Activated T-cell treated with anti-CD3 and anti-CD28 coated beads, Interleukin-2, amount 50 U/mL, for 48 hours (primary cell): ENCODE results near the gene SRD5A2.
"Not testable (repeated sequence)": the region's sequence is repeated elsewhere in the genome, so short reads cannot be mapped to it uniquely, and the experiment has no call there.

Source experiments
- DNase-seq, 2 experiments: peaks; one replicate each; pipeline ENCODE4 v3.0.0-alpha.2; 2020

The SRD5A2 gene

DNA sequence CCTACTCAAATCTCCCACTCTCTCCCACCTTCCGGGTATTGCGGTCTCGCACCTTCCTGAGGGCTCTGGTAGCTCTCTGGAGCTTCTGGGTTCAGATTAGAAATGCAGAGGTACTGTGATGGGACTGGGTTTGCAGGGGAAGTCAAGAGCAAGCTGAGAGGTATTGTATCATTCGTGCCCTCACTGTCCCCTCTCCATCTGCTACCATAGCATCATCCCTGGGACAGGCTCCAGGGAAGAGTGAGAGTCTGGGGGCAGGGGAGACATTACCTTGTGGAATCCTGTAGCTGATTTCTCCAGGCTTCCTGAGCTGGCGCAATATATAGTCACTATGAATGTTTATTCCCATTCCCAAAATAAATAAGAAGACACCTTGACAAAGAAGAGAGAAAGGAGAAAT, 49.6 kb downstream of the SRD5A2 start:
- no peak for DNase-seq

DNA sequence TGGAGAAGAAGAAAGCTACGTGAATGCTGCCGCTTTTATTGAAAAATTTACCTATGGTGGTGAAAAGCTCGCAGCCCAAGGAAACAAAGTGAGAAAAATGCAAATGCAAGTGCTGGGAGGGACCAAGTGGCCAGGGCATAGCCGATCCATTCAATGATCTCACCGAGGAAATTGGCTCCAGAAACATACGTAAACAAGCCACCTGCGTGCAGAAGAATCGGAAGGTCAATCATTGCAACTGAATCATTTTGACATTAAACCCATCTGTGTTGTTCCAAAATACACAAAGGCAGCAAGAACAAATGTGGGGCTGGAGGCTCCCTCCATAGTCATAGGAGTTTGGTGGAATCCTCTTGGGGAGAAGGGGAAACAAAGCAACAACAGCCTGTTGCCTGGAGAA, 51.5 kb downstream of the SRD5A2 start:
- no peak for DNase-seq

DNA sequence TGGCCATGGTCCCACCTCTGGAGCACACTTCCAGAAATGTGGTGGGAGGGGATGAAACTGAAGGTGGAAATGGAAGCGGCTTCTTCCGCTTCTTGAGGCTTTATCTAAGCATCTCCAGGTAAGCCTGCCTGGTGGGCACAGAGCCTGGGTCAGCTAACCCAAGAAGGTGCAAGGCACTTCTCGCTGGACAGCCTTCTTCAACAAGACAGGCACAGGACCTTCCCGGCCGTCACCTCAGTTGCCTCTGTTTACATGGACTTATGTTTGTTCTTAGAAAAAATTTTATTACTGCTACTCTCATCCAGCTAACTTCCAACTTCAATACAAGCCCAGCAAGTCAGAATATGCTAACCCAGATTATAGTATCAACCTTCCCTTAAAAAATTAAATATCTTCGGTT, 51.9 kb downstream of the SRD5A2 start:
- no peak for DNase-seq

DNA sequence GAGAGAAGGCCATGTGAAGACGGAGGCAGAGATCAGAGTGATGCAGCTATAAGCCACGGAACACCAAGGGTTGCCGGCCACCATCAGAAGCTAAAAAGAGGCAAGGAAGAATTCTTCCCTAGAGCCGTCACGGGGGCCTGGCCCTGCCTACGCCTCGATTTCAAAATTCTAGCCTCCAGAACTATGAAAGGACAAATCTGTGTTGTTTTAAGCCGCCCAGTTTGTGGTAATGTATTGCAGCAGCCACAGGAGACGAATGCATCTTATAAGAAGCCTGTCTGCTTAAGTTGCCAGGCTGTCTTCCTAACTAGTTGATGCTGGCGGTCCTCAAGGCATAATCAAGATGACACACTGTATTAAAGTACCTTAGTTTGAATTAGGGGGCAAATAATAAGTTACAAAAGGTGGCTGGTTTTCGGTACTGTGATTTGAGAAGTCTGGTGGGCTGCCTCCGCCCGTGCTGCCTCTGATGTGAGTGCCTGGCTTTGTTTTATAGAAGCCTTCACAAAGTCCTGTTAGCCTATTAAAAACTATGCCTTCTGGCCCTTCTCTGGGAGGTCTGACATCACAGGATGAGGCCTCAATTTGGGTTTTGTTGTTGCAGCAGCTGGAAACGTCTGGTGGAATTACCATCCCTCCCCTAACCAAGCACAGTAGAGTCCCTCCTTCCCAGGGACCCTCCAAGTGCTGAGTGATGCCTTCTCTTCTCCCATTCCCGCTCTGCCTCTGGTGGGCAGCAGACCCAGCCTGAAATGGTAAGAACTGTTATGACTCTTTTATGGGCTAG, 53.6 kb downstream of the SRD5A2 start:
- DNase-seq, result no peak

DNA sequence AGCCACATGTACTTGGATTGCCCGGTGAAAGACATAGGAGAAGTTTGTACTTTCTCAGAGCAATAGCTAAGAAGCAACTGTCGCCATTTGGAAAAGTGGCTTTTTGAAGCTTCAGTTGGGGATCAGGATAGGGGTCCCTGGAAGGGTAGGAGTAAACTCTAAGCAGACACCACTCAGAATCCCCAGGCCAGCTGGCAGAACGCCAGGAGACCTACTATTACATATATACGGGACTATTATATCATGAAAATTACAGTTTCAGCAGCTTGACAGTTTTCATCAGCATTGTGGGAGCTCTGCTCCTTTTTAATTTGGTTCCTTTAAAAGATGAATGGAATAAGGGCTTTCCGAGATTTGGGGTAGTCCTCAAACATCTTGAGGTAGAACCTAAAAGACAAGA, 54.9 kb downstream of the SRD5A2 start:
- DNase-seq, result no peak

DNA sequence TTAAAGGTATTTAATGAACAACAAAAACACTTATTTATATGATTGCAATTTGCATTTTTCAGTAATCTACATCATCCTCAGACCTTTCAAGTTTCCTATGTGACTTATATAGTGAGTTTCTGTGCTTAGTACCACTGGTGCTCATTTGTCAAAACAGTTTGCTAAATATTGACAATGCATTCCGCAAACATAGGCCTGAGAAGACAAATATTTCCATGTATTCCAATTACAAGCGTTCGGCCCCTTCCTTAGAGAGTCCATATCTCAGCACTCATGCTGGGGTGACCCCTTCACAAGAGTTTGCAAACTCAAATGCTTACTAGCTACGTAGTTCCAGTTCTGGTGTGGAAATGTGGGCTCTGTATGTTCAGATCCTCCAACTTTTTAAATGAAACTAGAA, 56.1 kb downstream of the SRD5A2 start:
- no peak for DNase-seq

DNA sequence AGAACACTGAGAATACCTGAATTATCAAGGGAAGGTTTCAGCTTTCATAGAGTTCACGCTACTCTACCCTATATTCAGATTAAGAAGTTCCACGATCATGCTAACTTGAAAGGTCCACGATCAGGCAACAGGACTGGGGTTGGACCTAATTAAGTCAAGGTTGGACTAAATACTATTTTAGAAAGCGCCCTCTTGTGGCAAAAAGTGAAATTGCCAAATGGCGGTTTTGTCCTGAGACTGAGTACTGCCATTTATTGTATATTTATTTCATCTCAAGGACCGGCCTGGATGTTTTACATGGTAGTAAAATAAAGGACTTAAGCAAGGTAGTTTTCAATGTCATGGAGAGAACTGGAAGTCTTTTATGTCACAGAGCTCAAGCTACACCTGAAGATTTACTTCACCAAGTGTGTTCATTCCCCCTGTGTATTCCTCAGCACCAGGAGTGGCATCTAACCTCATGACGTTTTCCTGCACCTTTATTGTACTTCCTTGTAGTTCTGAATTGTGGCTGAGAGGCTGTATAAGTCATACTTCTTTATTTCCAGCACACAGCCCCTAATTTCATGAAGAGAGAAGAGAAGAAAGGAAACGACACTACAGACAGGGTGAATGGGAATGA, 56.8 kb downstream of the SRD5A2 start:
- peak; percentile 58 to 66 for DNase-seq

DNA sequence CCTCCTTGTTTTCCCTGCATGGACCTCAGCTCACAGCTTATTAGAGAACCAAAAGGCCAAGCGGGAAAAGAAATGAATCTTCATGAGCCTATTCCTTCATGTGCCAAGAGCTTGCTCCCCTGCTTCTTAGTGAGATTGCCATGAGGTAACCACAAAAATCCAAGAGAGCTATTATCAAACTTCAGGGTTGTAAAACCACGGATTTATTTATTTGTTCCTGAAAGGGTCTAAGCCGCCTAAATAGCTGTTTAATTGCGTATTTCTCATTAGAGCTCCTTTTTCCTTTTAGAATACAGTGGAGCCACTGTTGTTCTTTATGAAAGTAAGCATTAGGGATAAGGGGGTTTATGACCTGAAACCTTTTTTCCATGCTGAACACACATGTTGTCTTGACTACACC, 58.0 kb downstream of the SRD5A2 start:
- DNase-seq, result no peak

DNA sequence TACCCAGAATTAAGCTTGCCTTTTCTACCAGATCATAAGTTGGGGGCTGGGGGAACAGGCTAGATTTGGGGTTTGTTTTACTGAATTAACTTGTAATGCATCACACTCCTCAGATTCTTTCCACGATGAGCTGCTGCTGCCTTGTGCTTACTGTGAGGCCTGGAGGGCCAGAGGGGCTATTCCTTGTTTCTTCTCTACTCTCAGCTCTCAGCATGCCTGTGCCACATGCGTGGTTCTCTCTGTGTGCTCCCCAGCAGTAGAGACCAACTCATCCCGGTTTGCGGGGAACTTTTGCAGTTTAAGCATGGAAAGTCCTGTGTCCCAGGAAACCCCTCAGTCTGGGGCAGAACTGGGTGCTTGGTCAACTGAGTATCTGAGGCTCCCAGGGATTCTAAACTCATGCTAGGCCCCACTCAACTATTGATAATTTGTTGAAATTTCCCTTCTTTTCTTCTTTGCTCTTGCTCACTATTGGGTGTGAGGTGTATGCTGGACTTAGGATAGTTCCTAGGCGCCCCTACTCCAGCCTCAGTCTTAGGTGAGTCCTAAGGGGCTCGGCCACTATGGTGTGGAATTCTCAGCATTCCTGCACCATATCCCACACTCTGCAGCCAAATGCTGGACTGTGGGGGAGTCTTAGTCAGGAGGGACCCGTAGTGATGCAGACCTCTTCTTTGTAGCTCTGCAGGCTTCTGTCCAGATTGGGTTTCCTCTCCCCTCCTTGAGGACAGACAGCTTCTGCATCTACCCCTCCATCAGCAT, 63.1 kb downstream of the SRD5A2 start:
- no peak for DNase-seq

DNA sequence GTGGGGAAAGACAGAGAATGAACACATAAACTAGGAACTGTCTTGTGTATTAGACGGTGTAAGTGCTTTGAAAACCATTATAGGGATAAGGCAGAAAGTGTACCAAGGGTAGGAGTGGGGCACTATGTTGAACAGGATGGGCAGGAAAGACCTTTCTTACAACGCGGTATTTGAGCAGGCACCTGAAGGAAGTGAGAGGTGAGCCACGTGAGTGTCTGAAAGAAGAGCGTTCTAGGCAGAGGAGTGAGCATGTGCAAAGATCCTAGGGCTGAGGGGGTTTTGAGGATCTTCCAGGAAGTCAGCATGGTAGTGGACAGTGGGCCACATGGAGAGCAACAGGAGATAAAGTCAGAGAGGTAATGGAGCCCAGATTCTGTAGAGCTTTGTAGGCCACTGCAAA, 65.2 kb downstream of the SRD5A2 start:
- DNase-seq, result no peak

DNA sequence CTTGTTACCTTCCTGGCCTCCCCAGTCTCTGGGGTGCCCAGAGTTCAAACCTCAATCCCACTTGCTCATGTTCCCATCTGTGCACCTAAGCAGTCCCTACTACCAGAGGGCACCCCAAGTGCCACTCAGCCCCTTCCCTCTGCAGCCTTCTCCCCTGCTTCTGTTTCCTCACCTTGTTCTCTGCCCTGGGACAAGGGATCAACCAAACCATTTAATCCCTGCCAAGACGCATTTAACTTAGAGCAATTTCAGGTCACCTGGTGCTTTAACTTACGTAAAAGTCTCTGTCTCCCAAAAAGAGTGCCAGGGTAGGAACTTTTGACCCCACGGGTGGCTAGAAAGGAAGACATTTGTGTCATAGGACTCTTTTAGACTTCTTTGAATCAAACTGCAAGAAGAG, 67.2 kb downstream of the SRD5A2 start:
- no peak for DNase-seq

DNA sequence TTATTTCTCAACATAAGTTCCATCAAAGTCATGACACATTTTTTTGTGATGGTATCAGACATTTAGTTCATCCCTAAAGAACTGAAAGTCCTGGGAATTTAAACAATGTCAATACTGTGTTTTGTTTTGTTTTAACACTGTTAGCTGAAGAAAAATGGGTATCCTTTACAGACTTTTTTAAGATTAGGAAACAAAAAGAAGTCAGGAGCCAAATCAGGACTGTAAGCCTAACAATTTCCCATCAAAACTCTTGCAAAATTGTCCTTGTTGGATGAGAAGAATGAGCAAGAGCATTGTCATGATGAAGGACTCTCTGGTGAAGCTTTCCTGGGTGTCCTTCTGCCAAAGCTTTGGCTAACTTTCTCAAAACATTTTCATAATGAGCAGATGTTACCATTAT, 69.4 kb downstream of the SRD5A2 start:
- no peak for DNase-seq

DNA sequence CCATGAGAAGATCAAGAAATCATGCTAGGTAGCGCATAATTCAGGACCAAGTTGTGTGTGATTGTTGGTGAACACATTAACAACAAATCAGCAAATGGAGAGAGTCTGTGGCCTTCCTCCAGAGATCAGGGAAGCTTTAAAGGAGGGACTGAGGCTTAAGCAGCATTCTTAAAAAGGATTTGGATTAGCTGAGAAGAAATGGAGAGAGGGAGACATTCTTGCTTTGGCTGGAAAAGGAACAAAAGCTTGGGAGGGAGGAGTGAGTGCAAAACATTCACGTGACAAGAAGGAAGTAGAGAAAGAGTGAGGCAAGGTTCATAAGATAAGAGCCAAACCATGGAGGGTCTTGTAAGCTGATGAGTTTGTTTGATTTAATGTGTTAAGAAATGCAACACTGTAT, 75.6 kb downstream of the SRD5A2 start:
- DNase-seq, result no peak

DNA sequence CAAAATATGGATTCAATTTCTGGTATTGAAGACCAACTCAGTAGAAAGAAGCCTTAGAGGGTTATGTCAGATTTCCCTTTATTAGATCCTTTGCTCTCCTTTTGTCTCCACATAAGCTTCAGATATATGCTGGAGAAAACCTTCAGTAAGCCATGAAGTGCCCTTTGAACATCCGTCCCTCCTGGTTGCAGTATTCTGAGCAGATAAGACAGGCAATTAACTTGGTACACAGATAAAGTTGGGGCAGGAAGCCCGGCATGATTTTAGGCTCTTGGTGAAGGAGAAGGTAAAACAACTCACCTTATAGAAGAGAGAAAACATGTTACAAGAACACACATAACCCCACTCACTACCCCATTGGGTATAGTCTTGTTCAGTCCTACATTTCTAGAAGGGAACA, 76.4 kb downstream of the SRD5A2 start:
- no peak for DNase-seq

DNA sequence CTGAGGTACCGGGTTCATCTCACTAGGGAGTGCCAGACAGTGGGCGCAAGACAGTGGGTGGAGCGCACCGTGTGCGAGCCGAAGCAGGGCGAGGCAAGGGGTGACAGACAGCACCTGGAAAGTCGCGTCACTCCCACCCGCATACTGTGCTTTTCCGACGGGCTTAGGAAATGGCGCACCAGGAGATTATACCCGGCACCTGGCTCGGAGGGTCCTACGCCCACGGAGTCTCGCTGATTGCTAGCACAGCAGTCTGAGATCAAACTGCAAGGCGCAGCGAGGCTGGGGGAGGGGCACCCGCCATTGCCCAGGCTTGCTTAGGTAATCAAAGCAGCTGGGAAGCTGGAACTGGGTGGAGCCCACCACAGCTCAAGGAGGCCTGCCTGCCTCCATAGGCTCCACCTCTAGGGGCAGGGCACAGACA, 84.3 kb downstream of the SRD5A2 start:
- DNase-seq, result not testable (repeated sequence)

DNA sequence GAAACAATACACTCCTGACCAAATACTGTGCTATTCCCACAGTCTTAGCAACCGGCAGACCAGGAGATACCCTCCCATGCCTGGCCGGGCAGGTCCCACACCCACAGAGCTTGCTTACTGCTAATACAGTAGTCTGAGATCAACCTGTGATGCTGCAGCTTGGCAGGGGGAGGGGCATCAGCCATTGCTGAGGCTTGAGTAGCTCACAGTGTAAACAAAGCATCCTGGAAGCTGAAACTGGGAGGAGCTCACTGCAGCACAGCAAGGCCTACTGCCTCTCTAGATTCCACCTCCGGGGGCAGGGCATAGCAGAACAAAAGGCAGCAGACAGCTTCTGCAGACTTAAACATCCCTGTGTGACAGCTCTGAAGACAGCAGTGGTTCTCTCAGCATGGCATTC, 91.4 kb downstream of the SRD5A2 start:
- DNase-seq, result not testable (repeated sequence)

DNA sequence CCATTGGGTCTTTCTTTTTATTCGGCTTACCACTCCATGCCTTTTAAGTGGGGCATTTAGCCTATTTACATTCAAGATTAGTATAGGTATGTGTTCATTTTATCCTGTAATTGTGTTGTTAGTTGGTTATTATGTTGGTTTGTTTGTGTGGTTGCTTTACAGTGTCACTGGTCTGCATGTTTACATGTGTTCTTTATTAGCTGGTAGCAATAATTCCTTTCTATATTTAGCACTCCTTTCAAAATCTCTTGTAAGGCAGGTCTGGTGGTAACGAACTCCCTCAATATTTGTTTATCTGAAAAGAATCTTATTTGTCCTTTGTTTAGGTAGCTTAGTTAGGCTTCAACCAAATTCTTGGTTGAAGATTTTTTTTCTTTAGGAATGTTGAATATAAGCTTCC, 97.5 kb downstream of the SRD5A2 start:
- DNase-seq, result no peak

DNA sequence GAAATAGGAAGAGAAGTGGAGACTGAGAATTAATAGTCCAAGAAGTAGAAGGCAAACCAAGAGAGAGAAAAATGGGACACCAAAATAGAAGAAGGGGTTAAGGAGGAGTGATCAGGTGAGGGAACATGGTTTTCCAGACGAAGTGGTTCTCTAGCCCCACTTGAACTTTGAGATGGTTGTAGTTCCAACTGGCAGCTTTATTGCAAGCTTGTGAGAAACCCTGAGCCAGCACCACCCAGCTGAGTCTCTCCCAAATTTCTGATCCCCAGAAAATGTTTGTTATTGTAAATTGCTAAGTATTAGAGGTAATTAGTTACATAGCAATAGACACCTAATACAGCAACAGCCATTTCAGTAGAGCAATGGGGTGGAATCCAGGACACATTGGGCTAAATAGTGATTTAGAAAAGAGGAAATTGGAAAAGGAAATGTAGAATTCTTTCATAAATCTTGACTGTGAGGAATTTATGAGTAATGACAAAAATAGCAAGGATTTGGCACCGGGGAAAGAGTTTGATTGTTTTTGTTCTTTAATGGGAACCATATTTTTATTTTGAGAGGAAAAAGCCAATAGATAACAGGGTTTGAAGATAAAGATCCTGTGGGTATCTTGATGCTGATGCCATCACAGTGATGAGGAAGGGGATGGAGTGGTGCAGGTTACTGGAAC, 104.1 kb downstream of the SRD5A2 start:
- DNase-seq, result no peak

DNA sequence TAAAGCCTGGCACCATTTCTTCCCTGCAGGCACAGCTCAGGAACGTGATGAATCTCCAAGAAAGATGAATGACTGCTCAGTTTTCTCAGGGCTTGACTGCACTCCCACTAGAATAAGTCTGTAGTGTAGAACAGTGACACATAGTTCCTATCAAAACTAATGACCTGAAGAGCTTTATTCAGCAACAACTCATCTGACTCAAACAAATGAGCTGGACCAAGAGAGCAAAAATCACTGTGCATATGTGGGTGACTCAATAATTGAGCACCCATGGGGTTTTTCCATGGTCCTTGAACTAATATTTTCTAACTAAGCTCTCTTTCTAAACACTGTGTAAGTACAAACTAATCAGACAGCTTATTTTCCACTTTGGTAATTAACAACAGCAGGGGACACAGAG, 105.0 kb downstream of the SRD5A2 start:
- no peak for DNase-seq

DNA sequence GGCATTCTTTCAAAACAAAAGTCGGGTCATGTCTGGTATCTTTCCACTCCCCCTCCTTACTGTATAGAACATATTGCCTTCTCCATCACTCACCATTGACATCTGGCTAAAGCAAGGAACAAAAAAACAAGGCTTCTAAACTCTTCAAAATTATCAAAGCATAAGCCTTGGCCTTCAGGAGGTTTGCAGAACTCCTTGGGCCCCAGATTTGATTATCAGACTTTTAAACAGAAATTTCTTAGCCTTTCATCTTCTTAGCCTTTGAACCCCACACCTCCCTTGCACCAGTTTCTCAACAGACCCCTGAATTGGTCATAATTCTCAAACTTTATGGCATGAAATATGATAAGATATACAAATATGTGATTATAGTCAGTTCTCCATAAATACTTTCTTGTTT, 106.4 kb downstream of the SRD5A2 start:
- DNase-seq, result no peak
